ENCODE data around the gene PTTG1IP.

Gene PTTG1IP

GRCh38 chr21:44898851-44899767 is 25.6 kb upstream of the PTTG1IP start:
- H3K27ac Mint-ChIP-seq: no peak overlapping the region
- H3K27me3 Mint-ChIP-seq (ENCODE audit: low read depth, poor library complexity): no peaks in the 10 kb centered on the region
- no peak for TF ChIP-seq CTCF (IDR thresholded peaks at IDR 0.05)
- no peak for DNase-seq
- no peaks in the 10 kb centered on the region for H3K9me3 Mint-ChIP-seq
- no peak overlapping the region for H3K4me3 Mint-ChIP-seq
- no peaks in the 10 kb centered on the region for H3K36me3 Mint-ChIP-seq (ENCODE audit: low read depth)
- H3K4me1 Mint-ChIP-seq: peaks cover 26% of the 10 kb centered on the region

GRCh38 chr21:44898011-44898488 is 24.6 kb upstream of the PTTG1IP start:
- peaks cover 31% of the 10 kb centered on the region for H3K4me1 Mint-ChIP-seq
- no peak for TF ChIP-seq CTCF (IDR thresholded peaks at IDR 0.05)
- DNase-seq: no peak
- peaks cover 10% of the 10 kb centered on the region for H3K27me3 Mint-ChIP-seq (ENCODE audit: low read depth, poor library complexity)
- no peak overlapping the region for H3K4me3 Mint-ChIP-seq
- no peak overlapping the region for H3K27ac Mint-ChIP-seq
- no peaks in the 10 kb centered on the region for H3K9me3 Mint-ChIP-seq
- no peaks in the 10 kb centered on the region for H3K36me3 Mint-ChIP-seq (ENCODE audit: low read depth)

GRCh38 chr21:44897326-44898010 is 24.0 kb upstream of the PTTG1IP start:
- Mint-ChIP-seq H3K4me3 (no peak overlapping the region), H3K27ac (no peak overlapping the region), H3K4me1 (peaks cover 27% of the 10 kb centered on the region), H3K36me3 (ENCODE audit: low read depth) (no peaks in the 10 kb centered on the region), H3K9me3 (no peaks in the 10 kb centered on the region), H3K27me3 (ENCODE audit: low read depth, poor library complexity) (peaks cover 14% of the 10 kb centered on the region)
- peak; percentile 51 for DNase-seq
- no peak for TF ChIP-seq CTCF (IDR thresholded peaks at IDR 0.05)

GRCh38 chr21:44896561-44897286 is 23.2 kb upstream of the PTTG1IP start:
- Mint-ChIP-seq H3K4me3 (no peak overlapping the region), H3K9me3 (no peaks in the 10 kb centered on the region), H3K4me1 (peaks cover 32% of the 10 kb centered on the region), H3K27ac (no peak overlapping the region), H3K27me3 (ENCODE audit: low read depth, poor library complexity) (peaks cover 16% of the 10 kb centered on the region), H3K36me3 (ENCODE audit: low read depth) (no peaks in the 10 kb centered on the region)
- DNase-seq: peak; percentile 7
- TF ChIP-seq CTCF (IDR thresholded peaks at IDR 0.05): no peak

- Mint-ChIP-seq H3K4me1 (peaks cover 31% of the 10 kb centered on the region), H3K4me3 (no peak overlapping the region), H3K27me3 (ENCODE audit: low read depth, poor library complexity) (peaks cover 17% of the 10 kb centered on the region), H3K27ac (no peak overlapping the region), H3K9me3 (no peaks in the 10 kb centered on the region), H3K36me3 (ENCODE audit: low read depth) (no peaks in the 10 kb centered on the region)
- no peak for DNase-seq
- TF ChIP-seq CTCF (IDR thresholded peaks at IDR 0.05): no peak
Observed at GRCh38 chr21:44895859-44896258, 22.4 kb upstream of the PTTG1IP start.

Data from nephron progenitor cell (in vitro differentiated cells).